Fibroblast of lung (primary cell): ENCODE results near the gene HTR3E. TPM values are rescaled to one million over a fixed set of nuclear protein-coding genes. Genes with fewer than 3 reads are reported as not detected.
A peak's percentile ranks its signal among the peaks of the same experiment; 100 is the strongest.

ENCODE experiments used
- DNase-seq, 2 donors: peaks; one replicate each; pipeline versions ENCODE4 v3.0.0 to v3.0.0-alpha.2; 2010; ENCODE audit warnings: low read depth in 2 of 2
- H2AFZ ChIP-seq: 2 replicates; pipeline ENCODE4 v1.5.1; 2012; ENCODE audit warnings: low read length, control low read depth, inconsistent platforms
- H3K27ac ChIP-seq: 2 replicates; pipeline ENCODE4 v1.5.1; 2011; ENCODE audit warnings: low read length, control low read depth; ENCODE audit not compliant: insufficient read depth
- H3K27me3 ChIP-seq: 2 replicates; pipeline ENCODE4 v1.5.1; 2011; ENCODE audit warnings: mild to moderate bottlenecking, low read length; ENCODE audit not compliant: control insufficient read depth, insufficient read depth
- H3K36me3 ChIP-seq: 2 replicates; pipeline ENCODE4 v1.5.1; 2011; ENCODE audit warnings: low read length; ENCODE audit not compliant: control insufficient read depth, insufficient read depth
- H3K4me1 ChIP-seq: 2 replicates; pipeline ENCODE4 v1.5.1; 2011; ENCODE audit warnings: low read length; ENCODE audit not compliant: control insufficient read depth, insufficient read depth; ENCODE audit errors: extremely low read depth
- H3K4me2 ChIP-seq: 2 replicates; pipeline ENCODE4 v1.5.1; 2011; ENCODE audit warnings: low read length, control low read depth; ENCODE audit not compliant: insufficient read depth; ENCODE audit errors: extremely low read depth
- H3K4me3 ChIP-seq, 4 experiments: fragments of 200-600 bp in 1 of 4; sonication (generic) in 1 of 4; replicated peaks in 1 of 4; 2 replicates each; pipeline ENCODE4 v1.5.1; 2011 to 2016; ENCODE audit warnings: low read length in 4 of 4, low read depth in 3 of 4, mild to moderate bottlenecking in 3 of 4, control low read depth in 2 of 4, inconsistent platforms in 1 of 4, mixed read lengths in 1 of 4; ENCODE audit not compliant: insufficient read depth in 1 of 4; ENCODE audit errors: control extremely low read depth in 1 of 4
- H3K79me2 ChIP-seq: 2 replicates; pipeline ENCODE4 v1.5.1; 2012; ENCODE audit warnings: mild to moderate bottlenecking, low read length, inconsistent platforms; ENCODE audit not compliant: control insufficient read depth, insufficient read depth
- H3K9ac ChIP-seq: 2 replicates; pipeline ENCODE4 v1.5.1; 2011; ENCODE audit warnings: mild to moderate bottlenecking, low read length, control low read depth; ENCODE audit not compliant: insufficient read depth
- H3K9me3 ChIP-seq: 2 replicates; pipeline ENCODE4 v1.5.1; 2012; ENCODE audit warnings: low read depth, low read length; ENCODE audit not compliant: control insufficient read depth, insufficient read depth
- H4K20me1 ChIP-seq: 2 replicates; pipeline ENCODE4 v1.5.1; 2011; ENCODE audit warnings: low read length; ENCODE audit not compliant: control insufficient read depth, insufficient read depth; ENCODE audit errors: extremely low read depth
- EZH2 ChIP-seq: IDR thresholded peaks from 2 replicates; pipeline ENCODE4 v1.5.1; 2012; ENCODE audit warnings: low read length, control low read depth, mild to moderate bottlenecking; ENCODE audit errors: missing control alignments
- polyA plus RNA-seq, 2 donors: library from polyadenylated mRNA; depleted of rRNA in 1 of 2; stranded (reverse) in 1 of 2; unstranded in 1 of 2; fragments of >200 nt; gene quantifications; 2 replicates each; pipeline ENCODE4 v1.2.1, GENCODE V29; 2011 to 2012; ENCODE audit warnings: missing spikeins in 1 of 2
- total RNA-seq: library from RNA; depleted of rRNA; stranded (reverse); fragments of >200 nt; gene quantifications from 2 replicates; pipeline ENCODE4 v1.2.1, GENCODE V29; 2014
- TF ChIP-seq, protein P1 (sequence below), 2 donors: IDR thresholded peaks in 1 of 2; conservative IDR thresholded peaks in 1 of 2; 1 replicate in 1 of 2; 2 replicates in 1 of 2; pipeline ENCODE4 v1.5.1; 2011 to 2012; ENCODE audit warnings: low read length in 2 of 2, control low read depth in 1 of 2, inconsistent platforms in 1 of 2, low read depth in 1 of 2, mild to moderate bottlenecking in 1 of 2

The HTR3E gene
- total and polyA plus RNA-seq, 2 donors (not counting 1 experiment from before 2014, with no cell fraction given), result not detected

DNA sequence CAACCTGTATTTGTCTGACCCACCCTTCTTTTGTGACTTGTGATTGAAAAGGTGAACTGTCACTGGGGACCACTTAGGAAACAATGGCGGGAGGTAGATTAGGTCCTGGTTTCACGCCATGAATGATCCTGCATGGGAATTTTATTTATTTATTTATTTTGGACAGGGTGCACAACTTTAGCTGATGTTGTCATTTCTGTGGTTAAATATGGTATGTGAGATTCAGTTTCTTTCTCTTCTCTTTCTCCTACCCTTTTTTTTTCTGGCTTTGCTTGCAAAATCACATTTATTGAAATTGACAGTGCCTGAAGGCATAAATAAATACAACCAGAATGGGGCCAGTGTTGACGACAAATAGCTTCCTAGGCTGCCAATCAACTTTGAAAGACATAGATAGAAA is 18.0 kb upstream of the HTR3E start:
- DNase-seq, result peak; percentile 33 to 36
- Histone ChIP-seq H3K9me3 (no peaks in the 10 kb centered on the region), H2AFZ (no peak overlapping the region), H3K4me2 (no peak overlapping the region), H3K4me3 (no peak overlapping the region), H3K4me1 (no peaks in the 10 kb centered on the region), H4K20me1 (no peaks in the 10 kb centered on the region), H3K9ac (no peak overlapping the region), H3K27ac (no peak overlapping the region), H3K27me3 (no peaks in the 10 kb centered on the region), H3K36me3 (no peaks in the 10 kb centered on the region), H3K79me2 (no peaks in the 10 kb centered on the region)
- TF ChIP-seq, protein P1, sequence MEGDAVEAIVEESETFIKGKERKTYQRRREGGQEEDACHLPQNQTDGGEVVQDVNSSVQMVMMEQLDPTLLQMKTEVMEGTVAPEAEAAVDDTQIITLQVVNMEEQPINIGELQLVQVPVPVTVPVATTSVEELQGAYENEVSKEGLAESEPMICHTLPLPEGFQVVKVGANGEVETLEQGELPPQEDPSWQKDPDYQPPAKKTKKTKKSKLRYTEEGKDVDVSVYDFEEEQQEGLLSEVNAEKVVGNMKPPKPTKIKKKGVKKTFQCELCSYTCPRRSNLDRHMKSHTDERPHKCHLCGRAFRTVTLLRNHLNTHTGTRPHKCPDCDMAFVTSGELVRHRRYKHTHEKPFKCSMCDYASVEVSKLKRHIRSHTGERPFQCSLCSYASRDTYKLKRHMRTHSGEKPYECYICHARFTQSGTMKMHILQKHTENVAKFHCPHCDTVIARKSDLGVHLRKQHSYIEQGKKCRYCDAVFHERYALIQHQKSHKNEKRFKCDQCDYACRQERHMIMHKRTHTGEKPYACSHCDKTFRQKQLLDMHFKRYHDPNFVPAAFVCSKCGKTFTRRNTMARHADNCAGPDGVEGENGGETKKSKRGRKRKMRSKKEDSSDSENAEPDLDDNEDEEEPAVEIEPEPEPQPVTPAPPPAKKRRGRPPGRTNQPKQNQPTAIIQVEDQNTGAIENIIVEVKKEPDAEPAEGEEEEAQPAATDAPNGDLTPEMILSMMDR (conservative IDR thresholded peaks at IDR 0.05 in 1 of 2, IDR thresholded peaks at IDR 0.05 in 1 of 2; ENCODE audit: low read depth in 1 of 2, low read length in 2 of 2), result no peak
- no peak for TF ChIP-seq EZH2

DNA sequence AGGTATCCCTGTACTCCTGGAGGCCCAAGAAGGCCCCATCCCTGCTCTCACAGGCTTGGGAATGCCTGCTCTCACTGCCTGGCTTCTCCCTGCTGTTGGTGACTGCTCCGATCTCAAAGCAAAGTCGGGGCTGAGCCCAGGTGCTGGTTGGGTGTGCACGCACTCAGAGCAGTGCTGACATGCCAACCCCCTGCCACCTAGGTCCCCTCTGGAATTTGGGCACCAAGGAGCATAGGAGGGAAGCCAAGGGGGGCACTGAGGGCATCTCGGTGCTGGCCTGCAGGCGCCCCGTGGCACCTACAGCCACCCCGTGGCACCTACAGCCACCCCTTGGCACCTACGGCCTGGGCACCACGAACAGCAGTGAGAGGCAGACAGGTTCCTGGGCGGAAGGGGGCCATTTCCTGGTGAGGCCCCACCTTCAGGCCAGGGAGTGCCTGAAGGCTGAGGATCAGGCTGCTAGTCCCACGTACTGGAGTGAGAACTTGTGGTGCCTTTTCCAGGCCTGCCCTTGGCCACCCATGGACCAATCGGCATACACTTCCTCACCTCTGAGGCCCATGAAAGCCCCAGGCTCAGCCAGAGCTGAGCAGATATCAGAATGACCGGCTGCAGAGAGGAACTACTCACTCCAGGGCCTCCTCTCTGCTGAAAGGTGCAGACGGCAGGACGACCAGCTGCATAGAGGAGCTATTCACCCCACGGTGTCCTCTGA is 15.6 kb upstream of the HTR3E start:
- DNase-seq, result no peak
- Histone ChIP-seq H3K27me3 (no peaks in the 10 kb centered on the region), H4K20me1 (no peaks in the 10 kb centered on the region), H3K4me2 (no peak overlapping the region), H2AFZ (no peak overlapping the region), H3K27ac (no peak overlapping the region), H3K9me3 (no peaks in the 10 kb centered on the region), H3K9ac (no peak overlapping the region), H3K4me3 (no peak overlapping the region), H3K79me2 (no peaks in the 10 kb centered on the region), H3K4me1 (no peaks in the 10 kb centered on the region), H3K36me3 (no peaks in the 10 kb centered on the region)
- TF ChIP-seq EZH2, result no peak
- TF ChIP-seq, protein P1 (conservative IDR thresholded peaks at IDR 0.05 in 1 of 2, IDR thresholded peaks at IDR 0.05 in 1 of 2; ENCODE audit: low read depth in 1 of 2, low read length in 2 of 2), result no peak

DNA sequence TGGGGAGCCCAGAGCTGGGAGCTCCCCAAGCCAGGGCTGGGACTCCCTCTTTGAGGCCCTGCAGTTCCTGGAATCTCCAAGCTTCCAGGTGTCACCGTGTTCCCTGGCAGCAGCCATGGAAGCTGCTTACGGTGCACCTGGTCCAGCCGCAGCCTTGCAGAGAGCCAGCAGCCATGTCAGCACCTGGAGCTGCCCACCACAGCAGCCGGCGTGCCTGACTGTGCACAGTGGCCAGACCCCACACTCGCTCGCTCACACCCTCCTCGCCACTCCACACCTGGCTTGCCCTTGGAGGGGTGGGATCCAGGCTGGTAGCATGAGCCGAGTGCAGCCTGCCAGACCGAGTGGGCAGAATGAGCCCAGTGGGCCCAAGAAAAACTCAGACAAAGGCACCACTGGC is 14.8 kb upstream of the HTR3E start:
- no peak for DNase-seq
- H3K27ac ChIP-seq, result no peak overlapping the region
- H3K4me2 ChIP-seq, result no peak overlapping the region
- H3K9ac ChIP-seq, result no peak overlapping the region
- TF ChIP-seq EZH2, result no peak
- TF ChIP-seq, protein P1 (conservative IDR thresholded peaks at IDR 0.05 in 1 of 2, IDR thresholded peaks at IDR 0.05 in 1 of 2; ENCODE audit: low read depth in 1 of 2, low read length in 2 of 2), result no peak
- no peak overlapping the region for H3K4me3 ChIP-seq
- no peaks in the 10 kb centered on the region for H3K79me2 ChIP-seq
- H3K4me1 ChIP-seq, result no peaks in the 10 kb centered on the region
- no peaks in the 10 kb centered on the region for H3K9me3 ChIP-seq
- H4K20me1 ChIP-seq, result no peaks in the 10 kb centered on the region
- no peak overlapping the region for H2AFZ ChIP-seq
- H3K36me3 ChIP-seq, result no peaks in the 10 kb centered on the region
- no peaks in the 10 kb centered on the region for H3K27me3 ChIP-seq
